G401 (cell line): Measurements from ENCODE around the gene PARP1. TPM values are rescaled to one million over a fixed set of nuclear protein-coding genes. Genes with fewer than 3 reads are reported as not detected.

Source experiments
- DNase-seq: peaks from one replicate; pipeline ENCODE4 v3.0.0-alpha.2; 2015; ENCODE audit warnings: low spot score
- in situ Hi-C: cut with HindIII; loops from 2 replicates; pipeline ENCODE4 v1.10.0; 2016; ENCODE audit warnings: low sequenced_read_pairs, mixed read lengths
- total RNA-seq: library from RNA; depleted of rRNA; stranded (reverse); fragments of >200 nt; shearing (Covaris generic); gene quantifications from 2 replicates; pipeline ENCODE4 v1.2.3, GENCODE V29; 2014

PARP1 gene
- total RNA-seq, 1 experiment from 2014 or later: 218 TPM

GRCh38 chr1:226409392-226409791, 1.5 kb upstream of the PARP1 start:
- in situ Hi-C loops: no loop called here
- no peak for DNase-seq

GRCh38 chr1:226408285-226409184, 642 bp upstream of the PARP1 start:
- in situ Hi-C loops: no loop called here
- DNase-seq: no peak

GRCh38 chr1:226407199-226407496, 745 bp downstream of the PARP1 start:
- in situ Hi-C loops: no loop called here

GRCh38 chr1:226406401-226406881, 1.5 kb downstream of the PARP1 start:
- peak; percentile 37 for DNase-seq
- in situ Hi-C loops: no loop called here

More at GRCh38 chr1:226407199-226407496, 745 bp downstream of the PARP1 start:
- DNase-seq: peak; percentile 14

GRCh38 chr1:226405411-226405988, 2.4 kb downstream of the PARP1 start:
- in situ Hi-C loops: no loop called here
- no peak for DNase-seq

- in situ Hi-C loops: no loop called here
- no peak for DNase-seq
Observed at GRCh38 chr1:226404904-226405222, 3.0 kb downstream of the PARP1 start.

GRCh38 chr1:226404063-226404903, 3.6 kb downstream of the PARP1 start:
- no peak for DNase-seq
- in situ Hi-C loops: no loop called here

- DNase-seq: peak; percentile 34
- in situ Hi-C loops: no loop called here
Observed at GRCh38 chr1:226403201-226404034, 4.5 kb downstream of the PARP1 start.

GRCh38 chr1:226402739-226403165, 5.1 kb downstream of the PARP1 start:
- in situ Hi-C loops: no loop called here
- peak; percentile 27 for DNase-seq

GRCh38 chr1:226401355-226402303, 6.3 kb downstream of the PARP1 start:
- in situ Hi-C loops: no loop called here
- DNase-seq: no peak

GRCh38 chr1:226400519-226401354, 7.2 kb downstream of the PARP1 start:
- in situ Hi-C loops: no loop called here

GRCh38 chr1:226397955-226398636, 9.8 kb downstream of the PARP1 start:
- DNase-seq: no peak
- in situ Hi-C loops: no loop called here

More at GRCh38 chr1:226400519-226401354, 7.2 kb downstream of the PARP1 start:
- no peak for DNase-seq

GRCh38 chr1:226397011-226397926, 10.6 kb downstream of the PARP1 start:
- DNase-seq: no peak
- in situ Hi-C loops: no loop called here

- in situ Hi-C loops: no loop called here
Observed at GRCh38 chr1:226395753-226396152, 12.1 kb downstream of the PARP1 start.

GRCh38 chr1:226394462-226394861, 13.4 kb downstream of the PARP1 start:
- in situ Hi-C loops: no loop called here

More at GRCh38 chr1:226395753-226396152, 12.1 kb downstream of the PARP1 start:
- no peak for DNase-seq

GRCh38 chr1:226390681-226391080, 17.2 kb downstream of the PARP1 start:
- in situ Hi-C loops: no loop called here
- DNase-seq: no peak

More at GRCh38 chr1:226394462-226394861, 13.4 kb downstream of the PARP1 start:
- DNase-seq: no peak
